Measurements from ENCODE around the gene GPR87. TPM values are rescaled to one million over a fixed set of nuclear protein-coding genes. Genes with fewer than 3 reads are reported as not detected.

GPR87 gene
- polyA plus RNA-seq, 2 of the 4 experiments (the other 2 are of a cell fraction): 0.41 to 0.52 TPM

GRCh38 chr3:151322511-151322910 is 5.9 kb upstream of the GPR87 start:
- FAIRE-seq (no peak), ATAC-seq (no peak), DNase-seq (ENCODE audit: low read depth in 1 of 2, low spot score in 1 of 2) (no peak)
- Histone ChIP-seq H3K4me2 (no peak overlapping the region), H3K9me3 (no peaks in the 10 kb centered on the region), H3K27ac (no peak overlapping the region), H3K4me3 (no peak overlapping the region), H3K4me1 (peaks cover 10% of the 10 kb centered on the region; the same call in 2 of the 3 replicates)
- POLR2A ChIA-PET: no interaction called here
- WGBS (ENCODE audit: missing lambda C conversion rate): 83% methylated on average over 1 of the region's 1 CpG
- CTCF ChIA-PET: interaction anchor here (1.2 kb wide), 1 partner anchor 155 kb away, joined by 3 read pairs; no protein-coding TSS in a partner anchor
- TF ChIP-seq USF2 (IDR thresholded peaks at IDR 0.05): no peak
- no peak for TF ChIP-seq CBX8 (IDR thresholded peaks at IDR 0.05)
- TF ChIP-seq ELK1 (IDR thresholded peaks at IDR 0.05; ENCODE audit: low read depth, low read length): no peak
- TF ChIP-seq BCL3 (IDR thresholded peaks at IDR 0.05): no peak
- TF ChIP-seq REST (IDR thresholded peaks at IDR 0.05): no peak
- no peak for TF ChIP-seq PBX3 (IDR thresholded peaks at IDR 0.05)

GRCh38 chr3:151321526-151321925 is 4.9 kb upstream of the GPR87 start:
- Histone ChIP-seq H3K9me3 (no peaks in the 10 kb centered on the region), H3K27ac (no peak overlapping the region), H3K4me3 (no peak overlapping the region), H3K4me2 (no peak overlapping the region), H3K4me1 (peaks cover 17% of the 10 kb centered on the region; the same call in 2 of the 3 replicates)
- ATAC-seq (no peak), DNase-seq (ENCODE audit: low read depth in 1 of 2, low spot score in 1 of 2) (no peak), FAIRE-seq (no peak)
- ChIA-PET CTCF (interaction anchor here (1.1 to 1.3 kb wide), 3 partner anchors 16 to 94 kb away, joined by 3 read pairs; no protein-coding TSS in a partner anchor), POLR2A (no interaction called here)
- 64% methylated on average over 1 of the region's 1 CpG for WGBS (ENCODE audit: missing lambda C conversion rate)
- TF ChIP-seq MAFK (IDR thresholded peaks at IDR 0.05; ENCODE audit: partially characterized antibody): no peak
- TF ChIP-seq REST (IDR thresholded peaks at IDR 0.05): no peak
- TF ChIP-seq CEBPB (IDR thresholded peaks at IDR 0.05): no peak
- TF ChIP-seq RARB (CRISPR knock-in tag; IDR thresholded peaks at IDR 0.05): no peak
- no peak for TF ChIP-seq NR3C1 (IDR thresholded peaks at IDR 0.05)
- no peak for TF ChIP-seq ELK1 (IDR thresholded peaks at IDR 0.05; ENCODE audit: low read depth, low read length)
- TF ChIP-seq EHMT2 (IDR thresholded peaks at IDR 0.05; ENCODE audit: low read depth): no peak
- TF ChIP-seq ZC3H11A (IDR thresholded peaks at IDR 0.05): no peak
- no peak for TF ChIP-seq RAD21 (conservative IDR thresholded peaks at IDR 0.05 in 1 of 2, IDR thresholded peaks at IDR 0.05 in 1 of 2)
- TF ChIP-seq BHLHE40 (IDR thresholded peaks at IDR 0.05; ENCODE audit: low read depth, low read length): no peak
